HCT116 (cell line): ENCODE data around the gene KCTD10.

ENCODE experiments used
- CEBPB ChIP-seq: IDR thresholded peaks from 2 replicates; pipeline ENCODE4 v1.6.1; 2012; ENCODE audit warnings: low read depth
- CTCF ChIP-seq, 3 experiments: fragments of 200-600 bp in 1 of 3; sonication (generic) in 1 of 3; IDR thresholded peaks in 2 of 3; conservative IDR thresholded peaks in 1 of 3; 2 replicates each; pipeline ENCODE4 v1.5.1; 2012 to 2017; ENCODE audit warnings: low read depth in 2 of 3, low read length in 2 of 3, antibody characterized with exemption in 1 of 3, borderline replicate concordance in 1 of 3, control low read depth in 1 of 3, mild to moderate bottlenecking in 1 of 3, mixed read lengths in 1 of 3, mixed run types in 1 of 3, moderate library complexity in 1 of 3; ENCODE audit not compliant: insufficient read depth in 1 of 3
- EGR1 ChIP-seq: IDR thresholded peaks from 2 replicates; pipeline ENCODE4 v1.6.1; 2012; ENCODE audit warnings: low read depth
- EZH2phosphoT487 ChIP-seq: fragments of 200-600 bp; IDR thresholded peaks from 2 replicates; pipeline ENCODE4 v1.6.1; 2018; ENCODE audit warnings: antibody characterized with exemption, borderline replicate concordance
- MAX ChIP-seq: IDR thresholded peaks from 2 replicates; pipeline ENCODE4 v1.6.1; 2012
- POLR2A ChIP-seq: IDR thresholded peaks from 2 replicates; pipeline ENCODE4 v1.7.0; 2011; ENCODE audit warnings: borderline replicate concordance; ENCODE audit not compliant: insufficient read depth, insufficient read length; ENCODE audit errors: extremely low read depth
- POLR2AphosphoS5 ChIP-seq: IDR thresholded peaks from 2 replicates; pipeline ENCODE4 v1.6.1; 2011; ENCODE audit warnings: mild to moderate bottlenecking, low read depth, low read length, moderate library complexity
- RAD21 ChIP-seq: IDR thresholded peaks from 2 replicates; pipeline ENCODE4 v1.6.1; 2012; ENCODE audit warnings: low read depth, mild to moderate bottlenecking
- SIN3A ChIP-seq: IDR thresholded peaks from 2 replicates; pipeline ENCODE4 v1.6.1; 2012; ENCODE audit warnings: low read depth
- SRF ChIP-seq: IDR thresholded peaks from 2 replicates; pipeline ENCODE4 v1.6.1; 2012; ENCODE audit warnings: low read depth
- YY1 ChIP-seq: IDR thresholded peaks from 2 replicates; pipeline ENCODE4 v1.6.1; 2011; ENCODE audit warnings: low read length, low read depth, moderate library complexity, mild to moderate bottlenecking; ENCODE audit not compliant: insufficient replicate concordance; ENCODE audit errors: extremely low read depth
- TF ChIP-seq, protein P1 (sequence below): IDR thresholded peaks from 2 replicates; pipeline ENCODE4 v1.6.1; 2012; ENCODE audit warnings: low read depth
- TF ChIP-seq, protein P2 (sequence below): IDR thresholded peaks from 2 replicates; pipeline ENCODE4 v1.6.1; 2012

GRCh38 chr12:109428037-109428629, 49.0 kb downstream of the KCTD10 start:
- TF ChIP-seq CTCF (IDR thresholded peaks at IDR 0.05 in 2 of 3, conservative IDR thresholded peaks at IDR 0.05 in 1 of 3; ENCODE audit: borderline replicate concordance in 1 of 3, insufficient read depth in 1 of 3, low read depth in 2 of 3, low read length in 2 of 3) (peak; percentile 77 to 98 (median 97)), POLR2AphosphoS5 (no peak), EZH2phosphoT487 (no peak), POLR2A (no peak), MAX (no peak), YY1 (no peak), SIN3A (no peak), RAD21 (peak; percentile 82), EGR1 (no peak), SRF (no peak), CEBPB (no peak)
- TF ChIP-seq, protein P1, sequence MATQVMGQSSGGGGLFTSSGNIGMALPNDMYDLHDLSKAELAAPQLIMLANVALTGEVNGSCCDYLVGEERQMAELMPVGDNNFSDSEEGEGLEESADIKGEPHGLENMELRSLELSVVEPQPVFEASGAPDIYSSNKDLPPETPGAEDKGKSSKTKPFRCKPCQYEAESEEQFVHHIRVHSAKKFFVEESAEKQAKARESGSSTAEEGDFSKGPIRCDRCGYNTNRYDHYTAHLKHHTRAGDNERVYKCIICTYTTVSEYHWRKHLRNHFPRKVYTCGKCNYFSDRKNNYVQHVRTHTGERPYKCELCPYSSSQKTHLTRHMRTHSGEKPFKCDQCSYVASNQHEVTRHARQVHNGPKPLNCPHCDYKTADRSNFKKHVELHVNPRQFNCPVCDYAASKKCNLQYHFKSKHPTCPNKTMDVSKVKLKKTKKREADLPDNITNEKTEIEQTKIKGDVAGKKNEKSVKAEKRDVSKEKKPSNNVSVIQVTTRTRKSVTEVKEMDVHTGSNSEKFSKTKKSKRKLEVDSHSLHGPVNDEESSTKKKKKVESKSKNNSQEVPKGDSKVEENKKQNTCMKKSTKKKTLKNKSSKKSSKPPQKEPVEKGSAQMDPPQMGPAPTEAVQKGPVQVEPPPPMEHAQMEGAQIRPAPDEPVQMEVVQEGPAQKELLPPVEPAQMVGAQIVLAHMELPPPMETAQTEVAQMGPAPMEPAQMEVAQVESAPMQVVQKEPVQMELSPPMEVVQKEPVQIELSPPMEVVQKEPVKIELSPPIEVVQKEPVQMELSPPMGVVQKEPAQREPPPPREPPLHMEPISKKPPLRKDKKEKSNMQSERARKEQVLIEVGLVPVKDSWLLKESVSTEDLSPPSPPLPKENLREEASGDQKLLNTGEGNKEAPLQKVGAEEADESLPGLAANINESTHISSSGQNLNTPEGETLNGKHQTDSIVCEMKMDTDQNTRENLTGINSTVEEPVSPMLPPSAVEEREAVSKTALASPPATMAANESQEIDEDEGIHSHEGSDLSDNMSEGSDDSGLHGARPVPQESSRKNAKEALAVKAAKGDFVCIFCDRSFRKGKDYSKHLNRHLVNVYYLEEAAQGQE: no peak
- TF ChIP-seq, protein P2, sequence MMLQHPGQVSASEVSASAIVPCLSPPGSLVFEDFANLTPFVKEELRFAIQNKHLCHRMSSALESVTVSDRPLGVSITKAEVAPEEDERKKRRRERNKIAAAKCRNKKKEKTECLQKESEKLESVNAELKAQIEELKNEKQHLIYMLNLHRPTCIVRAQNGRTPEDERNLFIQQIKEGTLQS: no peak
